GM12892 (cell line): ENCODE results near the gene TMEM184A.

Source experiments
- POLR2A ChIP-seq: IDR thresholded peaks from 2 replicates; pipeline ENCODE4 v1.6.1; 2011; ENCODE audit warnings: low read depth, low read length, control low read depth
- POLR2AphosphoS5 ChIP-seq: IDR thresholded peaks from 2 replicates; pipeline ENCODE4 v1.6.1; 2011; ENCODE audit warnings: low read depth, low read length, control low read depth
- TAF1 ChIP-seq: IDR thresholded peaks from 2 replicates; pipeline ENCODE4 v1.6.1; 2011; ENCODE audit warnings: low read depth, mild to moderate bottlenecking, control low read depth, low read length, borderline replicate concordance

GRCh38 chr7:1493129-1493528, 62.9 kb downstream of the TMEM184A start:
- TF ChIP-seq POLR2A = no peak
- no peak for TF ChIP-seq TAF1
- TF ChIP-seq POLR2AphosphoS5 = no peak
